Activated naive CD4-positive, alpha-beta T cell treated with anti-CD3 and anti-CD28 coated beads, Interleukin-2, amount 10 ng/mL, durations not matched to agents 7 days and 5 days (primary cell): ENCODE measurements around the gene RACGAP1.
A peak's percentile ranks its signal among the peaks of the same experiment; 100 is the strongest.

Source experiments
- CTCF ChIA-PET: fragments of 350-600 bp; sonication (Branson Sonifier 250); formaldehyde crosslinking; loops from one replicate; lab custom pipeline; 2021; ENCODE audit warnings: antibody characterized with exemption; lab: Charles Lee
- DNase-seq: peaks from one replicate; pipeline ENCODE4 v3.0.0-alpha.2; 2020
- H3K27ac Mint-ChIP-seq: one replicate; pipeline ENCODE4 v1.8.0; 2021; ENCODE audit warnings: mild to moderate bottlenecking, moderate library complexity, mixed read lengths
- H3K27me3 Mint-ChIP-seq: one replicate; pipeline ENCODE4 v1.8.0; 2021; ENCODE audit warnings: mild to moderate bottlenecking, mixed read lengths
- H3K36me3 Mint-ChIP-seq: one replicate; pipeline ENCODE4 v1.8.0; 2021; ENCODE audit warnings: mixed read lengths
- H3K4me1 Mint-ChIP-seq: one replicate; pipeline ENCODE4 v1.8.0; 2021; ENCODE audit warnings: mixed read lengths
- H3K4me3 Mint-ChIP-seq: one replicate; pipeline ENCODE4 v1.8.0; 2021; ENCODE audit warnings: mild to moderate bottlenecking, moderate library complexity, mixed read lengths
- H3K9me3 Mint-ChIP-seq: one replicate; pipeline ENCODE4 v1.8.0; 2021; ENCODE audit warnings: mixed read lengths

Gene RACGAP1

DNA sequence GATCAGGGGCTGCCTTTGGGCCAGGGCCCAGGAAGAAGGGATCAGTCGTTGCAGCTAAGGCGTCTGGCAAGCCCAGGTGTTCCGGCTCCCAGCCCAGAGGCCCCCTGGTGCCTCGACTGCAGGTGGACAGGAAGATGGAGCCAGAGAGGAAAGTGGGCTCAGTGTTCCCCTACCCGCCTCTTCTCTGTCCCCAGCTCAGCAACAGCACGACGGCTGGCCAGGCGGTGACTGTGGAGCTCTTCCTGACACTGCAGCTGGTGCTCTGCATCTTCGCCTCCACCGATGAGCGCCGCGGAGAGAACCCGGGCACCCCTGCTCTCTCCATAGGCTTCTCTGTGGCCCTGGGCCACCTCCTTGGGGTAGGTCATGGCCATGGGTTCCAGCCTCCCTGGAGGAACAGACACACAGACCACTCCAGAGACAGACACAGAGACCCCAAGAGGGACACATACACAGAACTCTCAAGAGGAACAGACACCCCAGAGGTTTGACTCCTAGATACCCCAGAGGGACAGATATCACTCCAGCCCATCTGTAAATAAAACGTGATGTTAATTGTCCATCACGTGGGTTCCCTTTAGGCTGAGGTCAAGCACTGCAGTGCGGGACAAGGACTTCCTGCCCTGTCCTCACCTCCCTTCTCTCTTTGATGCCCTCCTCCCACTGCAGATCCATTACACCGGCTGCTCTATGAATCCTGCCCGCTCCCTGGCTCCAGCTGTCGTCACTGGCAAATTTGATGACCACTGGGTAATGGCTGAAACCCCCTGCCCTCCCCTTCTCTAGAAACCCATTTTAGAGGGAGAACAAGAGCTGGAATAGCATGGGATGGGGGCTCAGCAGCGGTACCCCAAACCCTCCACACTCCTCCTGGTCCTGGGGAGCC is 71.1 kb downstream of the RACGAP1 start:
- peaks cover 95% of the 10 kb centered on the region for H3K27me3 Mint-ChIP-seq
- CTCF ChIA-PET = interaction anchor here (1.0 to 5.4 kb wide), 3 partner anchors 9 to 14 kb away, joined by 5 to 43 read pairs (median 11); no protein-coding TSS in a partner anchor

DNA sequence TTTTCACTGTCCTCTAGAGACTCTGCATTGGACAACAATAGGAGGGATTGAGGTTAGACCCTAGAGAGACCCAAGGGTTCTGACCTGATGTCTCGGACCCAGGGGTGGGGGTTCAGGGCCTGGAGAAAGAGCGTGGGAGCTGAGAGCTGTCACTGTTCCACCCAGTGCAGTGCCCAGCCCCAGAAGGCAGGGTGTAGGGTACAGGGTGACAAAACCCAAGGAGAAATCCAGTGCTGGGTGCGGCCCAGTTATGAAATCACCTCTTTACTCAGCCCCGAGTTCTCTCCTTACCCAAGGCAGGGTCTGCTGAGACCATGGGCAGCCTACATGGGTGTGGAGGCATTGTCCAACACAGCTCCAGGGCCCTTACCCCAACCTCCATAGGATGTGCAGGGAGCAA is 72.1 kb downstream of the RACGAP1 start:
- no peaks in the 10 kb centered on the region for H3K9me3 Mint-ChIP-seq
- CTCF ChIA-PET = interaction anchor here (1.0 kb wide), 1 partner anchor 14 kb away, joined by 5 read pairs; no protein-coding TSS in a partner anchor
- peaks cover 95% of the 10 kb centered on the region for H3K27me3 Mint-ChIP-seq
- H3K36me3 Mint-ChIP-seq = no peaks in the 10 kb centered on the region
- H3K27ac Mint-ChIP-seq = no peak overlapping the region
- H3K4me3 Mint-ChIP-seq = no peak overlapping the region
- H3K4me1 Mint-ChIP-seq = peaks cover 3% of the 10 kb centered on the region
- DNase-seq = no peak

More for the DNA sequence above, 71.1 kb downstream of the RACGAP1 start:
- no peak for DNase-seq
- Mint-ChIP-seq H3K27ac (no peak overlapping the region), H3K4me1 (peaks cover 3% of the 10 kb centered on the region), H3K36me3 (no peaks in the 10 kb centered on the region), H3K4me3 (no peak overlapping the region), H3K9me3 (no peaks in the 10 kb centered on the region)

DNA sequence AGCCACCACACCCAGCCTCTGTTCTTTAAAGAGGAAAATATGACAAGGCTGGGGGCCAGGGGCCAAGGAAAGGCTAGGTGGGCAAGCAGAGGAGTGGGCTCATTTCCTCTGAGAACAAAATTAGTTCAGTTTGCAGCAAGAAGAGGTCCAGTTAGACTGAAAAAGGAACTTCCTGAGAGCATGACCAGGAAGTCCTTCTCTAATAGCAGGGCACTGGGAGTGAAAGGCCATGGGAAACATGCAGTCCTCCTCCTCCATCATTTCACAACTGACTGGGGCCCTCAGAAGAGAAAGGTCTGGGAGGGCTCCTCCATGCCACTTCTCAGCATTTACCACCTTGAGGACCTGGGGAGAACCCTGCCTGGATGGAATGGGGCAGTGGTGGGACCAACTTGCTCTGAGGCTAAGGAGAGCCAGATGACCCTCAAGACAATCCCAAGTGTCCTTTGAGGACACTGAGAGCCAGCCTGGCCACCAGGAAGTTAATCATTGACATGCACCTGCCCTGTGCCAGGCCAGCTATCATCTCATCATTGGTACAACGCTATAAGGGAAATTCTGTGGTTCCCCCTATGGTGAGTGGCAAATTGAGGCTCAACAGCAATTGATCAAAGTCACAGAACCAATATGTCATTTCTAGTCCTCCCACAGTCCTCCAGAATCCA is 72.8 kb downstream of the RACGAP1 start:
- peaks cover 3% of the 10 kb centered on the region for H3K4me1 Mint-ChIP-seq
- H3K4me3 Mint-ChIP-seq = no peak overlapping the region
- CTCF ChIA-PET = no interaction called here
- H3K27me3 Mint-ChIP-seq = peaks cover 90% of the 10 kb centered on the region
- DNase-seq = no peak
- no peak overlapping the region for H3K27ac Mint-ChIP-seq
- no peaks in the 10 kb centered on the region for H3K36me3 Mint-ChIP-seq
- no peaks in the 10 kb centered on the region for H3K9me3 Mint-ChIP-seq

DNA sequence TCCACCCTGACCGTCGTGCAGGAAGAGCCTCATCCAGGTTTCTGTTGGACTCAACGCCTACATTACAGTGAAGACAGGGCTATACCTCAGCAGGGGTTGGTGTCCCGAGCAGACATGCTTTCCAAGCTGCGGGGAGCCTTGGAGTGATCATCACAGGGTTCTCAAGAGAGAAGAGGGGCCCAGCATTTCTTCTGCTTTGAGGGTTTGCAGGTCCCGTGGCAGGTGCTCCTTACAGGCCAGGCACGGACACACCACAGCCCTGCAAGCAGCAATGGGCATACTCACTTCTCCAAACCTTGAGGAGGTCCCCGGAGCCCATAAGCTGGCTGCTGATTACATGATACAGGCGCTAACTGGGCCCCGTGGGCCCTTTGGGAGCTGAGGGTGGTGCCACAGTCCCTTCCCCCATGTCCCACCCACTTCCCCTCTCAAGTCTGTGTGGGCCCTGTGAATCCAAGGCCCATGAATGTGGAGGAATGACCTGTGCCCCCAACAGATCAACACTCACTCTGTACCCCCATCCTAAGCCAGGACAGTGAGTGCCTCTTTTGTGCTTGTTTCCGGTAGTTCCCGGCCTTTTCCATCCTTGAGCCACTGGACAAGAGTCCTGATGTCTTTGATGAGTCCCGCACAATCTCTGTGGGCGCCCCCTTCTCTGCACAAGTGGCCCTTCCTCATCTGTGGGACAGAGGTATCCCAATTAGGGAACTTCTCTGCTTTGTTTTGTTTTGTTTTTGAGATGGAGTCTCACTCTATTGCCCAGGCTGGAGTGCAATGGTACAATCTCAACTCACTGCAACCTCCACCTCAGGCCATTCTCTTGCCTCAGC is 73.7 kb downstream of the RACGAP1 start:
- Mint-ChIP-seq H3K4me1 (peaks cover 3% of the 10 kb centered on the region), H3K27me3 (peaks cover 81% of the 10 kb centered on the region), H3K9me3 (no peaks in the 10 kb centered on the region), H3K4me3 (no peak overlapping the region), H3K36me3 (no peaks in the 10 kb centered on the region), H3K27ac (no peak overlapping the region)
- CTCF ChIA-PET = no interaction called here
- DNase-seq = no peak

DNA sequence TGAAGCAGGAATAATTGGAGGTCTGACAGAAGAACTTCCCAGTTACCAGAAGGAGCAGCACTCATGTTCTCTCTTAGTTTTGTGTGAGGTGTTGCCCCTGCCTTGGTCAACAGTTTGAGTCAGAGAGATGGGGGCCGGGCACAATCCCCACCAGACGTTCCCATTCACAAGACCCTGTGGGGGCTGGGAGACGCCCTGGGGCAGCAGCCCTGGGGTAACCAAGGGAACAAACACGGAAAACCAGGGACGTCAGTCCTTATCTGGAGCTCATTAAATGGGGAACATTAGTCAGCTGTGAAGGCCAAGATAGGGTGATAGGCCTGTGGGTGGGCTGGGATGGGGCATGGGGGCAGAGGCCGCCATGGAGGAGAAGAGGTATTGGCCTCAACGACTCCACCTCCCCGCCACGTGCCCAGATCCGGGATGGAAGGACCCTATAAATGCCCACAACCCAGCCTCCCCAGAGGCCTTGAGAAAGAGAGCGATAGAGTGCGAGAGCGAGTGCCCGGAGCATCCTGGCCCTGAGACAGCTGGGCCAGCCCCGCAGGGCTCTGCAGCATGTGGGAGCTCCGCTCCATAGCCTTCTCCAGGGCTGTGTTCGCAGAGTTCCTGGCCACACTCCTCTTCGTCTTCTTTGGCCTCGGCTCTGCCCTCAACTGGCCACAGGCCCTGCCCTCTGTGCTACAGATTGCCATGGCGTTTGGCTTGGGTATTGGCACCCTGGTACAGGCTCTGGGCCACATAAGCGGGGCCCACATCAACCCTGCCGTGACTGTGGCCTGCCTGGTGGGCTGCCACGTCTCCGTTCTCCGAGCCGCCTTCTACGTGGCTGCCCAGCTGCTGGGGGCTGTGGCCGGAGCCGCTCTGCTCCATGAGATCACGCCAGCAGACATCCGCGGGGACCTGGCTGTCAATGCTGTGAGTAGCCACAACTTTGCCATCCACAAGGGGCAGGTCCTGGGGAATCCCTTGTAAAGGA is 74.7 kb downstream of the RACGAP1 start, which contains the start of gene AQP2:
Gene AQP2 (plus strand): TSS at position 465 of the 979 bp plus-strand sequence. CDS start 94 bp downstream, at position 559.
- peaks cover 11% of the 10 kb centered on the region for H3K4me1 Mint-ChIP-seq
- DNase-seq = no peak
- no peak within 1 kb of the TSS for H3K27ac Mint-ChIP-seq
- H3K27me3 Mint-ChIP-seq = peaks cover 71% of the 10 kb centered on the region
- H3K9me3 Mint-ChIP-seq = no peaks in the 10 kb centered on the region
- CTCF ChIA-PET = no interaction called here
- H3K36me3 Mint-ChIP-seq = no peaks in the 10 kb centered on the region
- H3K4me3 Mint-ChIP-seq = no peak within 1 kb of the TSS

DNA sequence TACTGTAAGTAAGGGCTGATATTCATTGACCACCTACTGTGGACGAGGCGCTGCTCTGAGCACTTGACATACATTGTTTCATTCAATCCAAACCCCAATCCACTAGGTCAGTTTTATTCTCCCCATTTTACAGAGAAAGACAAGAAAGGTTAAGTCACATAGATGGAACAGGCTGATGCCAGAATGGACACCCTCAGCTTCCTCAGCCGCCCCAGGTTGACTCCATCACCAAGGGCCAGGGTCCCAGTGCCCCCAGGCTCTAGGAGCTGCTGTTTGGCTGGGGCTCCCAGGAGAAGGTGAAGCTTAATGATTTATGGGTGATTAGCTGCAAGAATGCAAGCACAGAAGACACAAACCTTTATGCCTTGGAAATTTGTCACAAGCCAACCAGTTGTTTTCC is 75.4 kb downstream of the RACGAP1 start:
- H3K27ac Mint-ChIP-seq = no peak overlapping the region
- peaks cover 68% of the 10 kb centered on the region for H3K27me3 Mint-ChIP-seq
- H3K9me3 Mint-ChIP-seq = no peaks in the 10 kb centered on the region
- CTCF ChIA-PET = interaction anchor here (1.4 kb wide), 1 partner anchor 121 kb away, joined by 3 read pairs; no protein-coding TSS in a partner anchor
- peaks cover 16% of the 10 kb centered on the region for H3K4me1 Mint-ChIP-seq
- H3K36me3 Mint-ChIP-seq = peaks cover 1% of the 10 kb centered on the region
- no peak for DNase-seq
- no peak overlapping the region for H3K4me3 Mint-ChIP-seq

DNA sequence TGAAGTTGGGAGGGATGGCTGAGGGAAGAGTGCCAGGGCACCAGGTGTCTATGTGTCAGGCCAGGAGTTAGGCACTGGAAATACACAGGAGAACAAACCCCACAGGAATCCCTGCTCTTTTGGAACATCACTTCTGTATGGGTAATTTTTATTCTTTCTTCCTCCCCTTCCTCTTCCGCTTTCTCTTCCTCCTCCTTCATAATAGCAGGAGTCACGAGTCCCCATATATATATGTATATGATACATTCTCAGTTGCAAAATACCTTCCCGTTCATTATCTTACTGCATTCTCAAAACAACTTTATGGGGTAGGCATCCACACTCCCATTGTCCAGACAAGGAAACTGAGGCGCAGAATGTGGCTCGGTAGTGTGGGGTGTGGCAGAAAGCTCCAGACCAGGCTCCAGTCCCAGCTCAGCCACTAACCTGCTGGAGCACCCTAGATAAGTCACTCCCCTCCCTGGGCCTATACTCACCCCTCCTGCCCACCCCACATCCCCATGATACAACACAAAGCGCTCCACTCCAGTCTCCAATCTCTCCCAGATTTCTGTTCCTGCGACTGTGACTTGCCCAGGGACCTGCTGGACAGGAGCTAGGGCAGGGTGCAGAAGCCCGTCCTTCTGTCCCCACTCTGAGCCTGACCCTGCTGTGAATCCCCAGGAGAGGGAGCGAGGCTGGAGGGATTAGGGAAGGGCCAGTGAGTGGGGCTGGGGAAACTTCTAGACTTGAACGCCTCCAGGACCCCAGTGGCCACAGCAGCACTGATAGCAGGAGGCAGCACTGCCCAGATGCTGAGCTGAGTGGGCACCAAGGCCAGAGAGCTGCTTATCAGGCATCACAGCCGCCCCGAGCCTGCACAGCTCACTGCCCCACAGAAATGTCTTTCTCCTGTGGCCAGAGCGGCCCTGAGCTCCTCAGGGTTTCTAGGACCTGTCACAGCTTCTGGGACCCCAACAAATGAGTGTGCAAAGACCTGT is 76.1 kb downstream of the RACGAP1 start:
- CTCF ChIA-PET = interaction anchor here (1.4 to 1.7 kb wide), 2 partner anchors 18 to 122 kb away, joined by 3 to 4 read pairs; no protein-coding TSS in a partner anchor
- peaks cover 1% of the 10 kb centered on the region for H3K36me3 Mint-ChIP-seq
- H3K4me1 Mint-ChIP-seq = peaks cover 21% of the 10 kb centered on the region
- peaks cover 61% of the 10 kb centered on the region for H3K27me3 Mint-ChIP-seq
- H3K4me3 Mint-ChIP-seq = no peak overlapping the region
- DNase-seq = peak; percentile 4
- H3K27ac Mint-ChIP-seq = no peak overlapping the region
- H3K9me3 Mint-ChIP-seq = no peaks in the 10 kb centered on the region

DNA sequence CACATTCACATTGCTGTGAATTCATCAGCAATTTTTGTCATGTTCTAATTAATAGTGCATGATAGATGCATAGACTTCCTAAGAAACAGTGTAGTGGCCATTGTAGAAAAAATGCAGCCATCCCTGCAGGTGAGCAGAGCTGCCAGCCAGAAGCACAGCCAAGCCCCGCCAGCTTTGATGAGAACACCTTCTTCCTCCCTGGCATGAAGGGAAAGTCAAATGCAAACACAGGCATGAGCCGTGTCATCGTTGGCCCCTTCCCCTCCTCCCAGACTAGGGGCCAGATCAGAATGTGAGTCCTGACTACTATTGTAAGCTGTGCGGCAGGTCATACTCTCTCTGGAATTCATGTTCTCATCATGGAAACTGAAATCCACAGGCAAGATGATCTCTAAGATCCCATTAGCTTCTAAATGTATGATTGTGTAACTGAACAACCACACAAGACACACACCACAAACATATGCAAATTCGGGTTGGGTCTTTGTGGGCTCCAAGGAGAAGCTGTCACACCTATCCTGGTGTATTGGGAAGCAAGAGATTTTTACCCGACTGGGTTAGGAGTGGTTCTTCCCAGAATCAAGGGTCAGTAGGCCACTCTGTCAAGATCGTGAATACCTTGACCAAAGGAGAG is 77.6 kb downstream of the RACGAP1 start:
- CTCF ChIA-PET = interaction anchor here (0.7 to 2.5 kb wide), 4 partner anchors 11 to 442 kb away, joined by 3 to 10 read pairs (median 4); no protein-coding TSS in a partner anchor
- no peak for DNase-seq
- no peak overlapping the region for H3K4me3 Mint-ChIP-seq
- H3K27me3 Mint-ChIP-seq = peaks cover 52% of the 10 kb centered on the region
- H3K9me3 Mint-ChIP-seq = no peaks in the 10 kb centered on the region
- peaks cover 34% of the 10 kb centered on the region for H3K4me1 Mint-ChIP-seq
- peaks cover 1% of the 10 kb centered on the region for H3K36me3 Mint-ChIP-seq
- no peak overlapping the region for H3K27ac Mint-ChIP-seq

DNA sequence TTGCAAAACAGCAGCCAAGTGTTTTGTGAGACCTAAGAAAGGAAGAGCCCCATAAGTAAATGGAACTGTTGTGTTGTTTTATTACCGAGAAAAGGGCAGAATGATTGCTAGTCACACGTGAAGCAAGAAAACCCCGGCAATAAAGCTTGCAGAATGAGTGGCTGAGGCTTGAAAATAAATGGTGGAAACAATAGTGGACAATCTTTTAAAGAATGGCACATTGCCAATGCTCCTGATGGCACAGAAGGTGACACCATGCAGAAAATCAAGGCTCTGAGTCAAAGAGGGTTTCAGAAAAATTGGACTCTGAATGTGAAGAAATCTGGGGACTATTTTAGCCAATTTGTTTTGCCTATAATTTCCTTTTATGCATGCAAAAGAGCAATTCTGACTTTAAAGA is 78.8 kb downstream of the RACGAP1 start:
- CTCF ChIA-PET = interaction anchor here (0.7 to 2.6 kb wide), 18 partner anchors 8 to 341 kb away, joined by 3 to 24 read pairs (median 6); partner anchors contain the start of gene FAM186B
- Mint-ChIP-seq H3K27ac (no peak overlapping the region), H3K27me3 (peaks cover 42% of the 10 kb centered on the region), H3K9me3 (no peaks in the 10 kb centered on the region), H3K4me1 (peaks cover 41% of the 10 kb centered on the region), H3K4me3 (no peak overlapping the region), H3K36me3 (peaks cover 1% of the 10 kb centered on the region)
- DNase-seq = no peak

DNA sequence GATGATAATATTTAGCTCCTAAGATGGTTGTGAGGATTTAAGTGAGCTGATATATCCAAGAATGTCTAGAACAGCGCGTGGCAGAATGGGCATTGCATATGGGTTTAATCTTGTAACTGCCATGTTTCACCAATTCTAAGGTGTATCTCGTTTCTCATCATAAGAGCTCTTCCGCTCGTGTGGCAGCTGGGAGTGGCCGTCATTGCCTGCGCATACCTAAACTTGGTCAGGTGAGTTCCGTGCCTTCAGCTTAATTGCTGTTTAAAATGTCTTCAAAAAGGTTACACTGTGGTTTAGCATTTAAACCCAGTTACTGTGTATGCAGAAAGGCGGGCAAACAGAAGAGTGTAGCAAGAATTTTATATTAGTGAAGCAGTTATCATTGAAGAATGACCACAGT is 79.2 kb downstream of the RACGAP1 start:
- H3K27me3 Mint-ChIP-seq = peaks cover 38% of the 10 kb centered on the region
- peaks cover 1% of the 10 kb centered on the region for H3K36me3 Mint-ChIP-seq
- H3K4me3 Mint-ChIP-seq = no peak overlapping the region
- no peaks in the 10 kb centered on the region for H3K9me3 Mint-ChIP-seq
- H3K4me1 Mint-ChIP-seq = peaks cover 41% of the 10 kb centered on the region
- H3K27ac Mint-ChIP-seq = no peak overlapping the region
- no peak for DNase-seq
- CTCF ChIA-PET = interaction anchor here (0.7 to 2.6 kb wide), 21 partner anchors 9 to 341 kb away, joined by 3 to 24 read pairs (median 6); partner anchors contain the start of gene FAM186B

DNA sequence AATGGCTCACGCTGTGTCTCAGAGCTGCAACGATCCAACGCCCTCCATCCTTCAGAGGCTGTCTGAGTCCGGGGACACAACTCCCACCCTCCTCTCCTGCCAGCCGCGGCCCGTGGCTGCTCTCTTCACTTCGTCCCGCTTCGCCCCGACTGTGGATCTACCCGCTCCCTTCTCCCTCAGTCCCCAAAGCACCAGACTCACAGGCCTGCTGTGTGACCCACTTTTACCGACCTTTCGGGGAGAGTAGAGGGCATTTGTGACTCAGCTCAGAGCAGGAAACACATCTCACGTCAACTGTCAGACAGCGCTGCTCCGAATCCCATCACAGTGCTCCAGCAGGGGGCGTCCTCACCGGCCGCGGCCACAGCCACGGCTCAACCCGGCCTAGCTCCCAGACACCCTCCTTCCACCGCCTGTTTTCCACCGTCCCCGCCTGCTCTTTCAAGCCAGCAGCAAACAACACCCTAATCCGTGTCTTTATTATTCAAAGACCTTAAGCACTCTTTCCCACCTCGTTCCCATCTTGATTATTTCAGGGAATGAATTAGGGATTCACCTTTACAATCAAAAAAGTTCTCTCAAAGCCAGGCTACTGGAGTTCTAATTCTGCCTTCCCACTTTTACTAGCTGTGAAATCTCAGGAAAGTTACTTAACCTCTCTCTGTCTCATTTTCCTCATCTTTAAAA is 79.8 kb downstream of the RACGAP1 start:
- H3K4me1 Mint-ChIP-seq = peaks cover 41% of the 10 kb centered on the region
- peaks cover 1% of the 10 kb centered on the region for H3K36me3 Mint-ChIP-seq
- CTCF ChIA-PET = interaction anchor here (0.6 to 2.6 kb wide), 29 partner anchors 8 to 340 kb away, joined by 3 to 24 read pairs (median 5); partner anchors contain the start of gene FAM186B
- peak overlapping the region; percentile 87 for H3K27ac Mint-ChIP-seq
- peak; percentile 87 for DNase-seq
- no peaks in the 10 kb centered on the region for H3K9me3 Mint-ChIP-seq
- peak overlapping the region; percentile 74 for H3K4me3 Mint-ChIP-seq
- H3K27me3 Mint-ChIP-seq = peaks cover 36% of the 10 kb centered on the region
